GM19452 (cell line): ENCODE measurements around the gene TSHZ2.
"Not testable (repeated sequence)": the region's sequence is repeated elsewhere in the genome, so short reads cannot be mapped to it uniquely, and the experiment has no call there.

Experiments
- ATAC-seq: cut with Tn5 transposase; IDR thresholded peaks from one replicate; pipeline ENCODE4 v1.9.1; 2021; ENCODE audit not compliant: unreplicated experiment

TSHZ2 gene

DNA sequence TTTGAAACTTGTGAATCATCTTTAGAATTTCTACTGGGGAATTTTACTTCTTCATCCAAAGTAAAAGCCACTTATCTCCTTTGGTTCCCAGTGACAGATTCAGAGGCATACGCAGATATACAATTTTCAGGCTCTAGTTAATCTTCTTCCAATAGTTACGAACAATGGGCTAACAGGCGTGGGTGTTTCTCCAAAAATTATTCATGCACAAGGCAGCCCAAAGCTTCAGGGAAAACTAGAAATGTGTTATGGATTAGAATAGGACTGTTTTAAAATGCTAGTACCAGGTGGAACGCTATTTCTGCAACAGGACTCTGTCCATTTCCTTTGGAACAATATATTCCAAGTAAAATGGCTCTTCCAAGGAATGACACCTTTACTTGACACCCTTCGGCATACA is 519.3 kb downstream of the TSHZ2 start:
- ATAC-seq: no peak

DNA sequence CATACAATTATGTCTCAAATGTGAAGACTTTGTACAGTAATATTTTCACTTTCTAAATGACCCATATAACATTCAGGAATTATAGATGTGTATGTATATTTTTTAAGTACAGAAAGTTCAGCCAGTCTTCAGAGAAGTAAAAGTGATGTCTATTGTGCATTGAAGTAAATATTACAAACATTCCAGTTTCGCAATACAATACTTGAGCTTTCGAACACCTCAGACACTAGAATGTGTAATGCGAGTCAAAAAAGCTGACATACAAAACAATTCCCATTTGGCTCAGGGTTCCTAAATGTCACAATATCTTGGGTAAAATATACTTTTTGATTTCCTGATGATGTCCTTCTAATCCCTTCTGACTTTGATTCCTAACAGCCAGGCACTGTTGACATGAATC is 520.1 kb downstream of the TSHZ2 start:
- no peak for ATAC-seq

DNA sequence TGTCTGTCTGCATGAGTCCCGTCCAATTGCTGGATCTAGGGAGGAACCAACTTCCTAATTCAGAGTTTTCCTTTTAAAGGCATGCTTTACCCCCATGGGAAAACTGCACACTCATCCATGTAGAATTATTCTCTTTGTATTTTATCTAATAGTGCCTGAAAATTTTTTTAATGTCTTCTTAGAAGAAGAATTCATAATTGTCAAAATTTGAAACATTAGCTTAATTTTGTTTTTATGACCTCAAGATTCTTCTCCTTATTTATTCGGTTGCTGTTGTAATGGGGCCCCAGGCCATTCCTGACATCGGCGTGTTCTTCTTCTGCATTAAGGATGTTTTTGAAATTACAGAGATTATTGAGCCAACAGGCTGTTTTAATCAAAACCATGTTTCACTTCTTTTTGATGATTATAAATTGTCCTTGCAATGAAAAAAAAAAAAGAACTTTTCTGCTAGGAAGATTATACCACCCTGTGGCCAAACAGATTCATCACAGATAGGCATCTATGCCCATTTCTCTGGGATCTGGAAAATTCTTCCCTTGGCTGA is 521.2 kb downstream of the TSHZ2 start:
- no peak for ATAC-seq

- no peak for ATAC-seq
Measured at GRCh38 chr20:53494753-53495152, 522.6 kb downstream of the TSHZ2 start.

- no peak for ATAC-seq
Measured at GRCh38 chr20:53495398-53496092, 523.4 kb downstream of the TSHZ2 start.

- no peak for ATAC-seq
Measured at GRCh38 chr20:53497246-53497645, 525.1 kb downstream of the TSHZ2 start.

DNA sequence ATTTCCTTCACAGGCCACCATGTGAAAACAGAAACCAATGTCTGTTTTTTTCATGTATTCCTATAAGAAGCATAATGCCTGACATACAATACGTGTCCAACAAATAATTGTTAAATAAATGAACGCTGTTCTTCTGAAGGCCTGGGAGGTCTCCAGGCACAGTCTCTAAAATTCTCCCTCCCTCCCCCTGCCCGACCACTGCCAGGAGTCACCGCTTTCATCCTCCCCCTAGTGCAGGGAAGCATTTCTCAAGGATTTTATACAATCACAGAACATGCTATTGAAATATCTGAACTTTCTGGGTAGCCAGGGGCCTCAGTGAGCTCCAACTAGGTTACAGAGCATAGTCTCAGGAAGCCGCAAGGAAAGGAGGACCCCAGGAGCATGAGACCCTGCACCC is 526.2 kb downstream of the TSHZ2 start:
- ATAC-seq: no peak

DNA sequence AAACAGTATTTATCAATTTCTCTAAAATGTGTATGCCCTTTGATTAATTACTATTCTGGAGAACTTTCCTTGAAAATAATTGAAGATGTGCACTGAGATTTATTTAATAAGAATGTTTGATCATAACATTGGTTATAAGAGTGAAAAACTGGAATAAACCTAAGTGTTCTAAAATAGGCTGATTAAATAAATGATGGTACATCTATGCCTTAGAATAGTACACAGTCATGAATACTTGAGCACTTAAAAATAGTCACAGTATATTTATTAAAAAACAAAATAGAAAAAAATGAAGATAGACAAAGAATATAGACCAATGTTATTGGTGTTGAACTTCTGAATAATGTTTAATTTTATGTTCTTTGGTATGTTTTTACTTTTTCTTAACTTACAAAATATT is 528.5 kb downstream of the TSHZ2 start:
- ATAC-seq: no peak

DNA sequence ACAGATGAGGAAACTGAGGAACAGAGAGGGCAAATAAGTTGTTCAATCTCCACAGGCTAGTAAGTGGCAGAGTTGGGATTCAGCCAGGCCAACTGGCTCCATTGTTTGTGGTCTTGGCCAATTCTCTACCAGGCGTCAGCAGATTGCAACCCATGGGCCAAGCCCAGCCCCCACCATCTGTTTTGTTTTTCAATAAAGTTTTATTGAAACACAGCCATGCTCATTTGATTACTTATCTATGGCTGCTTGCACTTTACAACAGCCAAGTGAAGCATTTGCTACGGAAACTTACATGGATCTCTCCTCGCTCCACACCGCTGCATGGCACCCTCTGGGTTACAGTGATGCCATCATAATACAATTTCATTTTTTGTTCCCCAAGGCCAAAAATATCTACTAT is 530.7 kb downstream of the TSHZ2 start:
- no peak for ATAC-seq

GRCh38 chr20:53503517-53503919 is 531.4 kb downstream of the TSHZ2 start:
- no peak for ATAC-seq

DNA sequence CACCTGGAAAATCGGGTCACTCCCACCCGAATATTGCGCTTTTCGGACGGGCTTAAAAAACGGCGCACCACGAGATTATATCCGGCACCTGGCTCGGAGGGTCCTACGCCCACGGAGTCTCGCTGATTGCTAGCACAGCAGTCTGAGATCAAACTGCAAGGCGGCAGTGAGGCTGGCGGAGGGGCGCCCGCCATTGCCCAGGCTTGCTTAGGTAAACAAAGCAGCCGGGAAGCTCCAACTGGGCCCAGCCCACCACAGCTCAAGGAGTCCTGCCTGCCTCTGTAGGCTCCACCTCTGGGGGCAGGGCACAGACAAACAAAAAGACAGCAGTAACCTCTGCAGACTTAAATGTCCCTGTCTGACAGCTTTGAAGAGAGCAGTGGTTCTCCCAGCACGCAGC is 531.9 kb downstream of the TSHZ2 start:
- not testable (repeated sequence) for ATAC-seq

- no peak for ATAC-seq
Measured at GRCh38 chr20:53510262-53510661, 538.1 kb downstream of the TSHZ2 start.

- no peak for ATAC-seq
Measured at GRCh38 chr20:53510704-53511103, 538.5 kb downstream of the TSHZ2 start.

- ATAC-seq: no peak
Measured at GRCh38 chr20:53512076-53512475, 539.9 kb downstream of the TSHZ2 start.

GRCh38 chr20:53513168-53513488 is 541.0 kb downstream of the TSHZ2 start:
- no peak for ATAC-seq

GRCh38 chr20:53513489-53514298 is 541.5 kb downstream of the TSHZ2 start:
- ATAC-seq: no peak

- no peak for ATAC-seq
Measured at GRCh38 chr20:53515749-53516148, 543.6 kb downstream of the TSHZ2 start.

DNA sequence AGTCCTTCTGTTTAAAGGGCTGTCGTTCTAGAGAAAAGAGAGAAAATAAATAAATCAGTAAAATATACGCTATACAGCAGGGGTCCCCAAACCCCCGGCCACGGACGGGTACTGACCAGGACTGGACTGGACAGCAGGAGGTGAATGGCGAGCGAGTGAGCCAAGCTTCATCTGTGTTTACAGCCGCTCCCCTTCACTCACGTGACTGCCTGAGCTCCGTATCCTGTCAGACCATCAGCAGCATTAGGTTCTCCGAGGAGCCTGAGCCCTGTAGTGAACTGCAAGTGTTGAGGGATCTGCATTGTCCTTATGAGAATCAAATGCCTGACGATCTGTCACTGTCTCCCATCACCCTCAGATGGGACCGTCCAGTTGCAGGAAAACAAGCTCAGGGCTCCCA is 545.0 kb downstream of the TSHZ2 start:
- ATAC-seq: no peak

DNA sequence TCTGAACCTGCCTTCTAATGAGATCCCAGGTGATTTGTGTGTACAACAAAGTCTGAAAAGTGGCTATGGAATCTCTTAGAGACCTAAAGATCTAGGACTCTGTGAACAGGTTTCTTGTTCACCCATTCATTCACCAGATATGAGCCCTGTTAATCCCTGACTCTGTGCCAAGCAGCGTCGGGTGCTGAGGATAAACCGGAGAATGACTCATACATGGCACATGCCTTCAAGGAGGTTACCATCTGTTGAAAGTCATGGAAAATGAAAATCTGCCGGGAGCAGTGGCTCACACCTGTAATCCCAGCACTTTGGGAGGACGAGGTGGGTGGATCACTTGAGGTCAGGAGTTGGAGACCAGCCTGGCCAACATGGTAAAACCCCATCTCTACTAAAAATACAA is 549.3 kb downstream of the TSHZ2 start:
- ATAC-seq: not testable (repeated sequence)

GRCh38 chr20:53522026-53522425 is 549.9 kb downstream of the TSHZ2 start:
- ATAC-seq: no peak

DNA sequence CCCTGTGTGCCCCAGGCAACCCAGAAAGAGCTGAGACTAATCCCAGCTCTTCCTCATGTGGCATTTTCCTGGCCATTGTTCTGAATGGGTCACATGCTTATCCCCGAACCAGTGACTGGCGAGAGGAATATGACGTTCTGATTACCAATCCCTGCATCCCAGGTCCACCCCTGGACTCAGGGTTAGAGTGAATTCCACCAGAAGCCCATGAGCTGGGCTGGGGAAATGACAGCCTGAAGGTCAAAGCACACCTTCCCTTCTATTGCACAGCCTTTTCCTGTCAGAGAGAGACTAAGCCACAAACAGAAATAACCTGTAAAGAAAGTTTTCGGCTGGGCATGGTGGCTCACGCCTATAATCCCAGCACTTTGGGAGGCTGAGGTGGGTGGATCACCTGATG is 550.5 kb downstream of the TSHZ2 start:
- no peak for ATAC-seq

DNA sequence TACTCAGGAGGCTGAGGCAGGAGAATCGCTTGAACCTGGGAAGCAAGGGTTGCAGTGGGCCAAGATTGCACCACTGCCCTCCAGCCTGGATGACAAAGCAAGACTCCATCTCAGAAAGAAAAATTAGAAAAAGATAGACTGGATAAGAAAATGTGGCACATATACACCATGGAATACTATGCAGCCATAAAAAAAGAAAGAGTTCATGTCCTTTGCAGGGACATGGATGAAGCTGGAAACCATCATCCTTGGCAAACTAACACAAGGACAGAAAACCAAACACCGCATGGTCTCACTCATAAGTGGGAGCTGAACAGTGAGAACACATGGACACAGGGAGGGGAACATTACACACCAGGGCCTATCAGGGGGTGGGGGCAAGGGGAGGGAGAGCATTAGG is 551.5 kb downstream of the TSHZ2 start:
- not testable (repeated sequence) for ATAC-seq
